Dermis microvascular lymphatic vessel endothelial cell (primary cell): ENCODE results near the gene SCIN. TPM values are rescaled to one million over a fixed set of nuclear protein-coding genes. Genes with fewer than 3 reads are reported as not detected.
"Not testable (repeated sequence)": the region's sequence is repeated elsewhere in the genome, so short reads cannot be mapped to it uniquely, and the experiment has no call there.

ENCODE experiments used
- DNase-seq, 2 donors: peaks; one replicate each; pipeline versions ENCODE4 v3.0.0 to v3.0.0-alpha.2; 2010; ENCODE audit warnings: low read depth in 2 of 2
- total RNA-seq: library from RNA; depleted of rRNA; stranded (reverse); fragments of >200 nt; gene quantifications from 2 replicates; pipeline ENCODE4 v1.2.1, GENCODE V29; 2014

SCIN gene
- total RNA-seq, 1 donor from 2014 or later: 0.13 TPM

- peak; percentile 98 to 99 for DNase-seq
These were observed 116.6 kb downstream of the SCIN start, which contains the start of gene ARL4A for GRCh38 chr7:12686891-12687717. Gene ARL4A (plus strand): TSS chr7:12687633. CDS start chr7:12688255, 622 bp downstream.

- DNase-seq: no peak
These were observed 117.2 kb downstream of the SCIN start for GRCh38 chr7:12687718-12688171.

GRCh38 chr7:12688485-12689170 is 118.1 kb downstream of the SCIN start:
- DNase-seq: not testable (repeated sequence)

GRCh38 chr7:12689451-12689850 is 118.9 kb downstream of the SCIN start:
- DNase-seq: no peak

GRCh38 chr7:12690041-12690878 is 119.7 kb downstream of the SCIN start:
- no peak for DNase-seq

GRCh38 chr7:12691388-12691787 is 120.9 kb downstream of the SCIN start:
- not testable (repeated sequence) for DNase-seq

GRCh38 chr7:12692035-12692434 is 121.5 kb downstream of the SCIN start:
- DNase-seq: no peak

- no peak for DNase-seq
These were observed 122.1 kb downstream of the SCIN start for GRCh38 chr7:12692479-12693259.

GRCh38 chr7:12694817-12695216 is 124.3 kb downstream of the SCIN start:
- DNase-seq: no peak

- DNase-seq: peak in 1 of 2 donors; percentile 47
These were observed 125.4 kb downstream of the SCIN start for GRCh38 chr7:12695965-12696364.

GRCh38 chr7:12699299-12699698 is 128.8 kb downstream of the SCIN start:
- no peak for DNase-seq

- DNase-seq: no peak
These were observed 130.9 kb downstream of the SCIN start for GRCh38 chr7:12701433-12701832.

- no peak for DNase-seq
These were observed 133.4 kb downstream of the SCIN start for GRCh38 chr7:12703881-12704280.

- DNase-seq: no peak
These were observed 135.4 kb downstream of the SCIN start for GRCh38 chr7:12705878-12706277.

- DNase-seq: no peak
These were observed 136.5 kb downstream of the SCIN start for GRCh38 chr7:12706900-12707536.

- peak in 1 of 2 donors; percentile 60 for DNase-seq
These were observed 137.8 kb downstream of the SCIN start for GRCh38 chr7:12708314-12708713.
